HepG2 (cell line): ENCODE measurements around the gene BTBD19. TPM values are rescaled to one million over a fixed set of nuclear protein-coding genes. Genes with fewer than 3 reads are reported as not detected.

Experiments
- AGO2 ChIP-seq: fragments of 200-400 bp; formaldehyde crosslinking; optimal IDR thresholded peaks from 2 replicates; pipeline ENCODE3; 2017; ENCODE audit warnings: mild to moderate bottlenecking, low read depth, low read length, moderate library complexity
- CC2D1A ChIP-seq: sonication (generic); formaldehyde crosslinking; IDR thresholded peaks from 2 replicates; pipeline ENCODE4 v1.8.1; 2023; ENCODE audit warnings: mild to moderate bottlenecking, missing genetic modification reagents
- ELF4 ChIP-seq: sonication (generic); formaldehyde crosslinking; IDR thresholded peaks from 2 replicates; pipeline ENCODE4 v1.5.0; 2020; ENCODE audit warnings: missing genetic modification reagents, mild to moderate bottlenecking, moderate library complexity, borderline replicate concordance
- EP300 ChIP-seq, 3 experiments: sonication (generic) in 1 of 3; formaldehyde crosslinking in 1 of 3; IDR thresholded peaks; 2 replicates each; pipeline versions ENCODE4 v1.5.1 to v1.6.1; 2011 to 2020; ENCODE audit warnings: low read depth in 2 of 3, low read length in 2 of 3, borderline replicate concordance in 1 of 3, improper control_type of control experiment in 1 of 3, mild to moderate bottlenecking in 1 of 3, missing genetic modification reagents in 1 of 3, moderate library complexity in 1 of 3
- FOSL1 ChIP-seq: sonication (generic); formaldehyde crosslinking; IDR thresholded peaks from 2 replicates; pipeline ENCODE4 v1.9.0; 2021; ENCODE audit warnings: missing genetic modification reagents, borderline replicate concordance
- FOSL2 ChIP-seq: sonication (generic); formaldehyde crosslinking; IDR thresholded peaks from 2 replicates; pipeline ENCODE4 v1.4.0; 2020; ENCODE audit warnings: missing genetic modification reagents
- FOXC1 ChIP-seq: sonication (generic); formaldehyde crosslinking; IDR thresholded peaks from 2 replicates; pipeline ENCODE4 v1.8.0; 2022; ENCODE audit warnings: mild to moderate bottlenecking, missing genetic modification reagents, borderline replicate concordance
- MED13 ChIP-seq: sonication (generic); formaldehyde crosslinking; IDR thresholded peaks from 2 replicates; pipeline ENCODE4 v1.5.0; 2020; ENCODE audit warnings: missing genetic modification reagents
- MED8 ChIP-seq: sonication (generic); formaldehyde crosslinking; IDR thresholded peaks from 2 replicates; pipeline ENCODE4 v1.8.1; 2023; ENCODE audit warnings: mild to moderate bottlenecking, missing genetic modification reagents; ENCODE audit not compliant: insufficient replicate concordance
- MTF2 ChIP-seq: sonication (generic); formaldehyde crosslinking; IDR thresholded peaks from 2 replicates; pipeline ENCODE4 v1.5.0; 2020; ENCODE audit warnings: missing genetic modification reagents, borderline replicate concordance
- MXD4 ChIP-seq: IDR thresholded peaks from 2 replicates; pipeline ENCODE4 v1.6.1; 2016; ENCODE audit warnings: mild to moderate bottlenecking, missing biosample characterization, missing genetic modification reagents
- MYNN ChIP-seq: sonication (generic); formaldehyde crosslinking; IDR thresholded peaks from 2 replicates; pipeline ENCODE4 v1.4.0; 2020; ENCODE audit warnings: mild to moderate bottlenecking, low read depth, missing genetic modification reagents
- NR2F2 ChIP-seq: IDR thresholded peaks from 2 replicates; pipeline ENCODE4 v1.6.1; 2012; ENCODE audit warnings: low read depth, inconsistent platforms, borderline replicate concordance
- SMAD3 ChIP-seq: sonication (generic); formaldehyde crosslinking; IDR thresholded peaks from 2 replicates; pipeline ENCODE4 v1.4.0; 2020; ENCODE audit warnings: missing genetic modification reagents
- STAT5B ChIP-seq: sonication (generic); formaldehyde crosslinking; IDR thresholded peaks from 2 replicates; pipeline ENCODE4 v1.4.0; 2020; ENCODE audit warnings: missing genetic modification reagents
- TGIF2 ChIP-seq: IDR thresholded peaks from 2 replicates; pipeline ENCODE4 v1.6.1; 2016; ENCODE audit warnings: control low read depth, missing compliant biosample characterization
- ZFX ChIP-seq: sonication (generic); formaldehyde crosslinking; IDR thresholded peaks from 2 replicates; pipeline ENCODE4 v1.4.0; 2020; ENCODE audit warnings: mild to moderate bottlenecking, low read depth, missing genetic modification reagents, moderate library complexity
- ZNF20 ChIP-seq: sonication (generic); formaldehyde crosslinking; IDR thresholded peaks from 2 replicates; pipeline ENCODE4 v1.4.0; 2020; ENCODE audit warnings: mild to moderate bottlenecking, moderate library complexity, missing genetic modification reagents
- ZNF329 ChIP-seq: sonication (generic); formaldehyde crosslinking; IDR thresholded peaks from 2 replicates; pipeline ENCODE4 v1.9.0; 2021; ENCODE audit warnings: low read depth, mild to moderate bottlenecking, missing genetic modification reagents
- ZNF331 ChIP-seq: sonication (generic); formaldehyde crosslinking; IDR thresholded peaks from 2 replicates; pipeline ENCODE4 v1.4.0; 2020; ENCODE audit warnings: missing genetic modification reagents
- ZNF350 ChIP-seq: sonication (generic); formaldehyde crosslinking; IDR thresholded peaks from 2 replicates; pipeline ENCODE4 v1.4.0; 2020; ENCODE audit warnings: mild to moderate bottlenecking, low read depth, missing genetic modification reagents, borderline replicate concordance
- ZNF547 ChIP-seq: sonication (generic); formaldehyde crosslinking; IDR thresholded peaks from 2 replicates; pipeline ENCODE4 v1.5.1; 2020; ENCODE audit warnings: mild to moderate bottlenecking, missing genetic modification reagents
- ZNF549 ChIP-seq: sonication (generic); formaldehyde crosslinking; IDR thresholded peaks from 2 replicates; pipeline ENCODE4 v1.5.0; 2020; ENCODE audit warnings: missing genetic modification reagents
- ZNF605 ChIP-seq: sonication (generic); formaldehyde crosslinking; IDR thresholded peaks from 2 replicates; pipeline ENCODE4 v1.8.0; 2022; ENCODE audit warnings: mild to moderate bottlenecking, missing genetic modification reagents
- ZNF788 ChIP-seq: sonication (generic); formaldehyde crosslinking; IDR thresholded peaks from 2 replicates; pipeline ENCODE4 v1.5.0; 2020; ENCODE audit warnings: mild to moderate bottlenecking, missing genetic modification reagents, borderline replicate concordance
- ZSCAN21 ChIP-seq: sonication (generic); formaldehyde crosslinking; IDR thresholded peaks from 2 replicates; pipeline ENCODE4 v1.8.0; 2022; ENCODE audit warnings: mild to moderate bottlenecking, missing genetic modification reagents, moderate library complexity, borderline replicate concordance
- ZSCAN25 ChIP-seq: sonication (generic); formaldehyde crosslinking; IDR thresholded peaks from 2 replicates; pipeline ENCODE4 v1.8.0; 2022; ENCODE audit warnings: mild to moderate bottlenecking, missing genetic modification reagents
- polyA plus RNA-seq, 8 experiments: library from polyadenylated mRNA; depleted of rRNA in 3 of 8; stranded (reverse) in 7 of 8; unstranded in 1 of 8; fragments of >200 nt; fragmentation: Illumina TruSeq in 4 of 8; extraction: Trizol in 4 of 8; gene quantifications; 2 replicates each; pipeline versions ENCODE4 v1.2.1 to v1.2.3, GENCODE V29; 2011 to 2016; ENCODE audit warnings: low read depth in 4 of 8, missing spikeins in 1 of 8, mixed read lengths in 1 of 8; ENCODE audit not compliant: insufficient read depth in 1 of 8
- total RNA-seq, 5 experiments: library from RNA; depleted of rRNA; stranded (reverse); fragments of >200 nt; fragmentation: Illumina TruSeq; extraction: Trizol; gene quantifications; 2 replicates each; pipeline ENCODE4 v1.2.3, GENCODE V29; 2016; ENCODE audit warnings: low read depth in 1 of 5
- TF ChIP-seq, protein P1 (sequence below): IDR thresholded peaks from 2 replicates; pipeline ENCODE4 v1.6.1; 2012; ENCODE audit warnings: inconsistent platforms
- TF ChIP-seq, protein P2 (sequence below): sonication (generic); formaldehyde crosslinking; IDR thresholded peaks from 2 replicates; pipeline ENCODE4 v1.4.0; 2020; ENCODE audit warnings: missing genetic modification reagents

The BTBD19 gene
- total and polyA plus RNA-seq, 2 of the 13 experiments (the other 11 are each of a cell fraction or from before 2014, with no cell fraction given) = 2.7 to 6.7 TPM

DNA sequence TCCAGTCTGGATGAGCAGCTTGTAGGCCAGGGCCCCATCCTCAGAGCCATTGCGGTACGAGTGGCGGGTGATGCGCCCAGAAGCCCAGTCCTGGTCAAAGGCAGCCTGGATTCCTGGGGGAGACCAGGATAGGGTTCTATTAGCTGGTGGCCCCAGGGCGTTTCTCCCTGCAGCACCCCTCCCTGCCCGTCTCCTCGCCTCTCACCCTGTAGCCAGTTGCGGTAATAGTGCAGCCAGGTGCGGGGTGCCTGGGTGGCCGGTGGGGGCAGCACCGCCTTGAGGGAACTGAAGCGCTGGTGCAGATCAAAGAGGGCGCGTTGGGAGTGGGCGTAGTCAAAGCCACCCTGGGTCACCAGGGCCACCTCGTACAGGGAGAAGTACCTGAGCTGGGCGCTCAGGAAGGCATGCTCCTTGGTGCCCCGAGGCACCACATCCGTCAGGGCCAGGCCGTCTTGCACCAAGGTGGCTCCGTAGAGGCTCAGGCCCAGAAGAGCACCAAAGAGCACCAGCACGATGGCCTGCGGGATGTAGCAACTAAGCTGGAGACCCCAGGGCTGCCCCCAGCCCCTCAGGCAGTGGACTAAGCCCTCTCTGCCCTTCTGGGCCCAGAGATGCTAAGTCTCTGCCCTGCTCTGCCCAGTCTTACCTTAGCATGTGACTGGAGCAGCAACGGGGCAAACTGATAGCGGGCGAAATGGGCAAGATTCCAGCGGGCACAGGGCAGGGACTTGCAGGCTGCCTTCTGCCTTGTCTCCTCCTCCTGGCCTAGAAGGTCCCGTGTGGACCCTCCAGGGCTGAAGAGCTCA lies 19.1 kb downstream of the BTBD19 start (continued):
- TF ChIP-seq CC2D1A (CRISPR knock-in tag) (no peak), TGIF2 (CRISPR knock-in tag) (no peak), FOSL2 (CRISPR knock-in tag) (no peak), AGO2 (no peak), SMAD3 (peak; percentile 51; the same call in 1 of the 2 replicates), EP300 (IDR thresholded peaks at IDR 0.05; ENCODE audit: low read depth in 2 of 2, low read length in 2 of 2) (no peak), EP300 (CRISPR knock-in tag; IDR thresholded peaks at IDR 0.05; ENCODE audit: borderline replicate concordance) (no peak), ZNF20 (CRISPR knock-in tag) (no peak), ZNF549 (no peak), ZNF329 (CRISPR knock-in tag) (no peak), NR2F2 (peak; percentile 50; the same call in 1 of the 2 replicates), STAT5B (CRISPR knock-in tag) (no peak), MED8 (CRISPR knock-in tag) (peak; percentile 72), ELF4 (no peak; the same call in 1 of the 2 replicates), ZFX (CRISPR knock-in tag) (peak; percentile 59), FOSL1 (CRISPR knock-in tag) (no peak), MTF2 (CRISPR knock-in tag) (no peak), ZNF788 (CRISPR knock-in tag) (peak; percentile 63; the same call in 1 of the 2 replicates), FOXC1 (CRISPR knock-in tag) (no peak; the same call in 1 of the 2 replicates), ZNF547 (CRISPR knock-in tag) (0 out of 2 replicates have a peak, but pooled peaks have one; percentile 51), ZSCAN25 (CRISPR knock-in tag) (peak; percentile 91), ZSCAN21 (CRISPR knock-in tag) (peak; percentile 61; the same call in 1 of the 2 replicates), MXD4 (CRISPR knock-in tag) (peak; percentile 52; the same call in 1 of the 2 replicates), MYNN (CRISPR knock-in tag) (0 out of 2 replicates have a peak, but pooled peaks have one; percentile 23), ZNF605 (peak; percentile 74; the same call in 1 of the 2 replicates), ZNF331 (CRISPR knock-in tag) (peak; percentile 35; the same call in 1 of the 2 replicates), MED13 (CRISPR knock-in tag) (no peak), ZNF350 (peak; percentile 65; the same call in 1 of the 2 replicates)
- TF ChIP-seq, protein P1, sequence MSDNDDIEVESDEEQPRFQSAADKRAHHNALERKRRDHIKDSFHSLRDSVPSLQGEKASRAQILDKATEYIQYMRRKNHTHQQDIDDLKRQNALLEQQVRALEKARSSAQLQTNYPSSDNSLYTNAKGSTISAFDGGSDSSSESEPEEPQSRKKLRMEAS = peak; percentile 30; the same call in 1 of the 2 replicates
- TF ChIP-seq, protein P2, sequence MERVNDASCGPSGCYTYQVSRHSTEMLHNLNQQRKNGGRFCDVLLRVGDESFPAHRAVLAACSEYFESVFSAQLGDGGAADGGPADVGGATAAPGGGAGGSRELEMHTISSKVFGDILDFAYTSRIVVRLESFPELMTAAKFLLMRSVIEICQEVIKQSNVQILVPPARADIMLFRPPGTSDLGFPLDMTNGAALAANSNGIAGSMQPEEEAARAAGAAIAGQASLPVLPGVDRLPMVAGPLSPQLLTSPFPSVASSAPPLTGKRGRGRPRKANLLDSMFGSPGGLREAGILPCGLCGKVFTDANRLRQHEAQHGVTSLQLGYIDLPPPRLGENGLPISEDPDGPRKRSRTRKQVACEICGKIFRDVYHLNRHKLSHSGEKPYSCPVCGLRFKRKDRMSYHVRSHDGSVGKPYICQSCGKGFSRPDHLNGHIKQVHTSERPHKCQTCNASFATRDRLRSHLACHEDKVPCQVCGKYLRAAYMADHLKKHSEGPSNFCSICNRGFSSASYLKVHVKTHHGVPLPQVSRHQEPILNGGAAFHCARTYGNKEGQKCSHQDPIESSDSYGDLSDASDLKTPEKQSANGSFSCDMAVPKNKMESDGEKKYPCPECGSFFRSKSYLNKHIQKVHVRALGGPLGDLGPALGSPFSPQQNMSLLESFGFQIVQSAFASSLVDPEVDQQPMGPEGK (CRISPR knock-in tag) = peak; percentile 57
